NCI-H82 treated with DMSO at 0.1 percent for 48 hours (cell line): Measurements from ENCODE around the gene INSM1.

Experiments used
- DNase-seq: peaks from one replicate; lab custom pipeline; 2025; ENCODE audit not compliant: unreplicated experiment; lab: John Stamatoyannopoulos, UW

Gene INSM1

GRCh38 chr20:20417876-20418676, 50.2 kb downstream of the INSM1 start:
- no peak for DNase-seq
